ENCODE results near the gene HIPK2. TPM values are rescaled to one million over a fixed set of nuclear protein-coding genes. Genes with fewer than 3 reads are reported as not detected.

The HIPK2 gene
- total and polyA plus RNA-seq, 7 donors = 18.1 to 166 (median 78.5) TPM

DNA sequence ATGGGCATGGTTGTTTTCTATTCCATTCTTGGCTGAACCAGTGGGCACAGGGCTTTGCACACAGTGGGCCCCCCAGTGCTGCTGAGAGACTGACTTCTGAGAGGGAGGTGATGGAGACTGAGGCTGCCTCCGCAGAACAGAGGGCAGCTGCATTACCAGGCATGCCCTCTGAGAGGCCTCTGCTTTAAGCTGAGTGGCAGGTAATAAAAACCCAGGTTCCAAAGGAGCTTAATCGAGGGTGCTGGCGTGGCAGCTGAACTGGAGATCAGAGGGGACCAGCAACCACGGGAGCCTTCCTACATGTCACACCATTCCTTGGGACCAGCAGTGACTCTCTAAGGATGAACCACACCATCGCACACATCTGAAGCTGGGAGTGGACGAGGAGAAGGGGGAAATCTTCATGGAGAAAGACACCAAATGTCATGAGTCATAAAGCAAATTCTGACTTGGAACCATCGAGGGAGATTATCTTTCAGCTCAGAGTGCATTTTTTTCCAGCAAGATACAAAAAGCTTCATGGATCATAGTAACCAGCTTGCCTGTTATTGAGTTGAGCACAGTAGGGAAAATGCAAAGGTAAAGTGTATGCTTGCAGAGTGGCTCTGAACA lies 24.6 kb downstream of the HIPK2 start:
- Histone ChIP-seq H3K36me3 (ENCODE audit: insufficient read depth in 1 of 2, low read depth in 1 of 2) (no peaks in the 10 kb centered on the region), H3K27me3 (ENCODE audit: insufficient read depth in 3 of 3, low read length in 2 of 3) (no peaks in the 10 kb centered on the region), H3K4me3 (peak overlapping the region; percentile 31), H3K9me3 (no peaks in the 10 kb centered on the region), H3K27ac (peak overlapping the region; percentile 74), H3K4me1 (peaks cover 84% of the 10 kb centered on the region)
- DNase-seq (no peak), ATAC-seq (peak; percentile 28 to 59 (median 53))
- TF ChIP-seq, protein P1, sequence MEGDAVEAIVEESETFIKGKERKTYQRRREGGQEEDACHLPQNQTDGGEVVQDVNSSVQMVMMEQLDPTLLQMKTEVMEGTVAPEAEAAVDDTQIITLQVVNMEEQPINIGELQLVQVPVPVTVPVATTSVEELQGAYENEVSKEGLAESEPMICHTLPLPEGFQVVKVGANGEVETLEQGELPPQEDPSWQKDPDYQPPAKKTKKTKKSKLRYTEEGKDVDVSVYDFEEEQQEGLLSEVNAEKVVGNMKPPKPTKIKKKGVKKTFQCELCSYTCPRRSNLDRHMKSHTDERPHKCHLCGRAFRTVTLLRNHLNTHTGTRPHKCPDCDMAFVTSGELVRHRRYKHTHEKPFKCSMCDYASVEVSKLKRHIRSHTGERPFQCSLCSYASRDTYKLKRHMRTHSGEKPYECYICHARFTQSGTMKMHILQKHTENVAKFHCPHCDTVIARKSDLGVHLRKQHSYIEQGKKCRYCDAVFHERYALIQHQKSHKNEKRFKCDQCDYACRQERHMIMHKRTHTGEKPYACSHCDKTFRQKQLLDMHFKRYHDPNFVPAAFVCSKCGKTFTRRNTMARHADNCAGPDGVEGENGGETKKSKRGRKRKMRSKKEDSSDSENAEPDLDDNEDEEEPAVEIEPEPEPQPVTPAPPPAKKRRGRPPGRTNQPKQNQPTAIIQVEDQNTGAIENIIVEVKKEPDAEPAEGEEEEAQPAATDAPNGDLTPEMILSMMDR (IDR thresholded peaks at IDR 0.05) = peak; percentile 41
- intact Hi-C loops (cut with DNase I) = no loop called here
- 32 to 49% (median 33%) methylated on average over 7 of the region's 7 CpGs for WGBS, 3 donors

DNA sequence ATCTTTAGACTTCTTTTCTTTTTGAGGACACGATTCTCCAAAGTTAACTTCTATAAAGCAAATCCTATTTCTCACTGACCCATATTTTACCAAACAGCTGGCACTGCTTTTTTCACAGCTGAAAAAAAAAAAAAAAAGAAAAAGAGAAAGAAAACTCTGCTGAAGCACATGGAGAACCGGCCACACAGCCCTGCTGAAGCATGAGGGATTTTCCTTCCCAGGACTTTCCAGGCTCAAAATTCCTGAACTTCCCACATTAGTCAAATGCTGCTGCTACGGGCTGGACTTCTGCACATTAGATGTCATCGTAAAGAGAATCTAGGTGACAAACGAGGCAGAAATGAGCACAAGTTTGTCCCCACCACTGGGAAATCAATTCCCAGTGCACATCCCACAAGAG lies 25.2 kb downstream of the HIPK2 start:
- DNase-seq (no peak), ATAC-seq (no peak)
- H3K4me1 ChIP-seq = peaks cover 84% of the 10 kb centered on the region
- TF ChIP-seq, protein P1 (IDR thresholded peaks at IDR 0.05) = no peak
- intact Hi-C loops (cut with DNase I) = no loop called here
- no peaks in the 10 kb centered on the region for H3K36me3 ChIP-seq (ENCODE audit: insufficient read depth in 1 of 2, low read depth in 1 of 2)
- H3K4me3 ChIP-seq = peak overlapping the region; percentile 31
- H3K27me3 ChIP-seq (ENCODE audit: insufficient read depth in 3 of 3, low read length in 2 of 3) = no peaks in the 10 kb centered on the region
- H3K9me3 ChIP-seq = no peaks in the 10 kb centered on the region
- H3K27ac ChIP-seq = peak overlapping the region; percentile 74
- 53 to 71% (median 54%) methylated on average over 5 of the region's 5 CpGs for WGBS, 3 donors

DNA sequence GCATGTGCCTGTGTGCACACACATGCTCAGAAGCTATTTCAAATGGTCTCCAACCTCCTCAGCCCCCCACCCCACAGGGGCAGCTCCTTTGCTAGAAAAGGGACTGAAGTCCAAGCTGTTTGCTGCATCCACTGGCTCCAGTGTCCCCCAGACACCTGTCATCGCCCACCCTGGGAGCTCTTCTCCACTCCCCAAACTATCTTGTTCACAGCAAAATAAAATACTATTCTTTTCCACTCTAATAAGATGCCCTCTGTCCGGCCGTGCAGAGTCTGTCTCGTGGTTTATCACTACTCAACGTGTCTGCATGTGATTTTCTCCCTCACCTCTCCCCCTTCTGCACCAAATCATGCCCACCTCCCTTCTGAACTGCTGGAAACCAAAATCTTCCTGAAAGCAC lies 25.6 kb downstream of the HIPK2 start:
- no peaks in the 10 kb centered on the region for H3K27me3 ChIP-seq (ENCODE audit: insufficient read depth in 3 of 3, low read length in 2 of 3)
- no peaks in the 10 kb centered on the region for H3K36me3 ChIP-seq (ENCODE audit: insufficient read depth in 1 of 2, low read depth in 1 of 2)
- H3K4me1 ChIP-seq = peaks cover 85% of the 10 kb centered on the region
- ATAC-seq = no peak
- WGBS, 3 donors = 64 to 84% (median 73%) methylated on average over 5 of the region's 5 CpGs
- no peaks in the 10 kb centered on the region for H3K9me3 ChIP-seq
- DNase-seq = no peak
- peak overlapping the region; percentile 74 for H3K27ac ChIP-seq
- no peak overlapping the region for H3K4me3 ChIP-seq
- intact Hi-C loops (cut with DNase I) = no loop called here
- TF ChIP-seq, protein P1 (IDR thresholded peaks at IDR 0.05) = no peak

DNA sequence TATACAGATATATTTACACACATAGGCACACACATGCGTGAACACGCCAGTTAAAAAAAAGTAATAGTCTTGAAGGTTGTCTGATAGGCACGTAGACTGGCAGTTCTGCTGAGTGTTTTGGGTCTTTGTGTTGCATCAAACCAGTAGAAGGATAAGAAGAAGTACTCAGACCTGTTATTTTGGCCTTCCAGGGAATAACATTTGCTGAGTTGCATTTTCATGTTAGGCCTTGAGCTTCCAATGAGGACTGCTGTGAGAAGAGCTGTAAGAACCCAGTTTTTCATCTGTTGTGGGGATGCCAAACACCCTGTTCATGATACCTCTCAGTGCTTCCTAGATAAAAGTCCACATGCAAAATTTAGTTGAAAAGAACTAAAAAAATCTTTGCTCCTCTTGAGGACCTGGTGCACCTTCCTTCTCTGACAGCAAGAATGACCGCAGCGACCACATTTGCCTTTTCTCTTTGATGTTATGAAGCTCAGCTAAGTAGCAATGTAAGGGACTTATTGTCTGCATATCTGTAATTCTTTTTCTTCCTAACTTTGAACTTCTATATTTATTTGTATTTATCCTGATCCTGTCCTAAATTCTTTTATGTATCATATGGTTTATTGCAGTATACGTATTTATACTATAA lies 27.2 kb downstream of the HIPK2 start:
- WGBS, 3 donors = 97 to 99% (median 98%) methylated on average over 6 of the region's 6 CpGs
- H3K36me3 ChIP-seq (ENCODE audit: insufficient read depth in 1 of 2, low read depth in 1 of 2) = no peaks in the 10 kb centered on the region
- H3K4me3 ChIP-seq = no peak overlapping the region
- H3K9me3 ChIP-seq = no peaks in the 10 kb centered on the region
- TF ChIP-seq, protein P1 (IDR thresholded peaks at IDR 0.05) = no peak
- ATAC-seq (no peak), DNase-seq (no peak)
- peak overlapping the region; percentile 79 for H3K27ac ChIP-seq
- H3K4me1 ChIP-seq = peaks cover 91% of the 10 kb centered on the region
- intact Hi-C loops (cut with DNase I) = no loop called here
- no peaks in the 10 kb centered on the region for H3K27me3 ChIP-seq (ENCODE audit: insufficient read depth in 3 of 3, low read length in 2 of 3)

All from psoas muscle (tissue), 8 donors.